HL-60 (cell line): ENCODE results near the gene ANKUB1.

Source experiments
- DNase-seq, 2 experiments: peaks; one replicate each; pipeline ENCODE4 v3.0.0-alpha.2; 2010 to 2020; ENCODE audit warnings: low read depth in 1 of 2, low spot score in 1 of 2
- H3K27ac ChIP-seq: fragments of 250-450 bp; sonication (Bioruptor Pico); replicated peaks from 2 replicates; pipeline ENCODE4 v1.5.1; 2020; ENCODE audit warnings: mild to moderate bottlenecking, moderate library complexity
- H3K27me3 ChIP-seq: fragments of 250-450 bp; sonication (Bioruptor Pico); 2 replicates; pipeline ENCODE4 v1.5.1; 2021; ENCODE audit warnings: mild to moderate bottlenecking, moderate library complexity; ENCODE audit not compliant: insufficient read depth, poor library complexity, severe bottlenecking
- H3K4me3 ChIP-seq: replicated peaks from 2 replicates; pipeline ENCODE4 v1.5.1; 2011; ENCODE audit warnings: mild to moderate bottlenecking, control low read depth, low read length; ENCODE audit not compliant: insufficient read depth
- CTCF ChIP-seq: IDR thresholded peaks from one replicate; pipeline ENCODE4 v1.5.1; 2011; ENCODE audit warnings: low read length, control low read depth, inconsistent platforms; ENCODE audit not compliant: insufficient read depth
- GABPA ChIP-seq: IDR thresholded peaks from 2 replicates; pipeline ENCODE4 v1.6.1; 2012; ENCODE audit warnings: low read depth
- POLR2AphosphoS5 ChIP-seq: IDR thresholded peaks from 2 replicates; pipeline ENCODE4 v1.6.1; 2012; ENCODE audit warnings: low read depth
- REST ChIP-seq: IDR thresholded peaks from 2 replicates; pipeline ENCODE4 v1.6.1; 2012; ENCODE audit warnings: low read depth; ENCODE audit not compliant: insufficient replicate concordance
- SPI1 ChIP-seq: IDR thresholded peaks from 2 replicates; pipeline ENCODE4 v1.6.1; 2012; ENCODE audit warnings: low read depth, mild to moderate bottlenecking, borderline replicate concordance

ANKUB1 gene

GRCh38 chr3:149790268-149790667 is 2.1 kb downstream of the ANKUB1 start:
- no peaks in the 10 kb centered on the region for H3K27me3 ChIP-seq
- no peak for DNase-seq
- no peak overlapping the region for H3K4me3 ChIP-seq
- no peak overlapping the region for H3K27ac ChIP-seq
- TF ChIP-seq REST (no peak), CTCF (no peak), SPI1 (no peak), GABPA (no peak), POLR2AphosphoS5 (no peak)

DNA sequence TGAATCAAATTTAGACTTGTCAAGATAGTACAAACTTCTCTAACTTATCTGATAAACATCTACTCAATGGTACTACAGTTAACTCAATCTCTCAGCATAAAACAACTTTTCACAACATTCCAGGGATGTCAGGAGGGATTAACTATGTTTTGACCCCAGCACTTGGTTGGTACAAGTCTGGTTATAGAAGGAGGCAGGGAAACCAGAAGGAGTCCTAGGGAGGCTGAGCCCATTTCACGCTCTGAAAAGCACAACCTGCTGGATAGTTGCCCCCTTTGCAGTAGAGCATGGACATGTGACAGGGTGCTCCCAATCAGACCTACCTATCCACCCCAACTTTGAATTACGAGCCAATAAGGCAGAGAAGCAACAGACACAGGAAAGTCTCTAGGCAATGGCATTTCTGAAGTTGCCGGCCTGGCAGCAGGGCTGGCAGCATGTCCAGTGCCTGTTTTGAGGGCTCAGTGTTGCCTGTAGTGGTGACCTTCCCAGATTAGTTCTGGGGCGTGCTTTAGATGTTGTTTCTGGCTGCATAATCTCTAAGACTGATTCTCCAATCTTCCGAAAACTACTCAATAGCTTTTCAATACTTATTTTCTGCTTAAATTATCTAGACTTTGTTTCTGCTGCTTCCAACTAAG is 8.2 kb downstream of the ANKUB1 start:
- TF ChIP-seq POLR2AphosphoS5: no peak
- TF ChIP-seq REST: no peak
- TF ChIP-seq SPI1: no peak
- no peak for TF ChIP-seq GABPA
- no peak for TF ChIP-seq CTCF
- DNase-seq: no peak
- Histone ChIP-seq H3K4me3 (no peak overlapping the region), H3K27me3 (no peaks in the 10 kb centered on the region), H3K27ac (peak overlapping the region; percentile 87)

DNA sequence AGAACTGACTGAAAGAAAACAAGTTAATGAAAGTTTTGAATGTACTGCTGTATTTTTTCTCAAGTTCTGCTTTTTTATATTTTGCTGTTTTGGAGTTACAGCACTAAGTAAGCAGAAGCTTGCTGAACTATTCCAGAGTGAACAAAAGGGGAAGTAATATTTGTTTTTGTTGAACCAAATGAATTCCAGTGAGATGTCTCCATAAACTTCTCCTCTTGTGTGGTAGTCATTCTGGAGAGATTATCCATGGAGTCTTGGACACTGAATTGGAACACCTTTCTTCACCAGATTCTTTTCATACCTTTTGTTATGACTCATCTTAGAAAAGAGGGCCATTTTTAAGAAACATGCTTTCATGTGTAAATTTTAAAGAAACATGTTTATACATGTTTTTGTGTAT is 8.8 kb downstream of the ANKUB1 start:
- TF ChIP-seq REST (no peak), SPI1 (peak; percentile 29; the same call in 1 of the 2 replicates)
- no peak for DNase-seq
- H3K27ac ChIP-seq: peak overlapping the region; percentile 87
- H3K4me3 ChIP-seq: no peak overlapping the region
- H3K27me3 ChIP-seq: no peaks in the 10 kb centered on the region

GRCh38 chr3:149781741-149782140 is 10.6 kb downstream of the ANKUB1 start:
- no peak for DNase-seq
- peak overlapping the region; percentile 87 for H3K27ac ChIP-seq
- H3K4me3 ChIP-seq: no peak overlapping the region
- TF ChIP-seq GABPA (no peak), CTCF (no peak), SPI1 (no peak), POLR2AphosphoS5 (no peak)
- H3K27me3 ChIP-seq: no peaks in the 10 kb centered on the region
